Right lobe of liver (tissue), 6 donors: ENCODE data around the gene UPF3B. TPM values are rescaled to one million over a fixed set of nuclear protein-coding genes. Genes with fewer than 3 reads are reported as not detected.

Source experiments
- ATAC-seq, 4 donors: fragments of 200-7000 bp; cut with Tn5 transposase; one replicate each; pipeline ENCODE4 v1.9.1; 2020; ENCODE audit warnings: mild to moderate bottlenecking in 4 of 4, moderate library complexity in 4 of 4
- DNase-seq, 3 donors: peaks; one replicate each; pipeline ENCODE4 v3.0.0-alpha.2; 2020
- H3K27ac ChIP-seq, 3 donors: fragments of 200-600 bp; one replicate each; pipeline ENCODE4 v1.8.0; 2022
- H3K27me3 ChIP-seq, 2 donors: fragments of 200-600 bp; one replicate each; pipeline ENCODE4 v1.8.0; 2022
- H3K36me3 ChIP-seq, 4 donors: fragments of 200-600 bp; sonication (generic) in 1 of 4; one replicate each; pipeline versions ENCODE4 v1.5.1 to v1.8.0; 2017 to 2022; ENCODE audit warnings: control low read depth in 1 of 4
- H3K4me1 ChIP-seq, 4 donors: fragments of 200-600 bp; sonication (generic) in 1 of 4; one replicate each; pipeline versions ENCODE4 v1.5.1 to v1.8.0; 2017 to 2022; ENCODE audit warnings: control low read depth in 1 of 4
- H3K4me3 ChIP-seq, 3 donors: fragments of 200-600 bp; one replicate each; pipeline ENCODE4 v1.8.0; 2022
- H3K9me3 ChIP-seq, 4 donors: fragments of 200-600 bp; sonication (generic) in 1 of 4; one replicate each; pipeline versions ENCODE4 v1.5.1 to v1.8.0; 2017 to 2022; ENCODE audit warnings: control low read depth in 1 of 4
- CTCF ChIP-seq, 4 donors: fragments of 200-600 bp in 3 of 4; fragments of 450-650 bp in 1 of 4; IDR thresholded peaks; one replicate each; pipeline versions ENCODE4 v1.5.1 to v1.8.0; 2016 to 2022; ENCODE audit warnings: antibody characterized with exemption in 4 of 4, mild to moderate bottlenecking in 2 of 4
- POLR2A ChIP-seq: fragments of 450-650 bp; IDR thresholded peaks from one replicate; pipeline ENCODE4 v1.6.1; 2017; ENCODE audit warnings: antibody characterized with exemption, mild to moderate bottlenecking
- WGBS: methylation state at CpG from one replicate; pipeline ENCODE4 v1.1.6; 2018; ENCODE audit warnings: low coverage, low lambda C conversion rate; ENCODE audit not compliant: insufficient coverage; ENCODE audit errors: missing lambda C conversion rate; 5-methylcytosine and 5-hydroxymethylcytosine counted together
- intact Hi-C, 2 donors: fragments of 100-400 bp; cut with DNase I; formaldehyde crosslinking; loops; one replicate each; pipeline versions ENCODE4 v1.11.2 to v1.14.1; 2022
- total RNA-seq, 6 experiments: library from RNA; depleted of rRNA in 2 of 6; stranded (reverse); fragments of >200 nt in 2 of 6; fragmentation: NEBNext Ultra II Directional in 3 of 6; extraction: Animal tissue kit (Norgen Biotek cat#: 25700) in 3 of 6; gene quantifications; one replicate each; pipeline versions ENCODE4 v1.1.0 to v1.2.4, GENCODE V29; 2016 to 2023
- donor health status: DM: no; HTN: yes; CAD: no.
- donor health status: DM: no; HTN: no; CAD: no.
- donor health status: DM: no; HTN: no; CAD: no.
- donor health status: DM: no; HTN: yes; CAD: no.
- donor health status: DM: no; HTN: yes; CAD: no.

UPF3B gene
- total RNA-seq, 6 experiments from 2014 or later: 1.9 to 3.5 (median 2.5) TPM

GRCh38 chrX:119878740-119879139 lies 26.0 kb upstream of the UPF3B start:
- Histone ChIP-seq H3K4me1 (no peaks in the 10 kb centered on the region), H3K27me3 (no peaks in the 10 kb centered on the region), H3K27ac (no peak overlapping the region), H3K4me3 (no peak overlapping the region), H3K36me3 (no peaks in the 10 kb centered on the region), H3K9me3 (no peaks in the 10 kb centered on the region)
- no peak for ATAC-seq
- TF ChIP-seq CTCF (IDR thresholded peaks at IDR 0.05) (no peak), POLR2A (no peak)
- intact Hi-C loops: no loop called here
- WGBS: 46% methylated on average over 2 of the region's 2 CpGs
- DNase-seq: no peak

- Histone ChIP-seq H3K4me3 (peak within 1 kb of the TSS; percentile 56 to 72 (median 65)), H3K9me3 (no peaks in the 10 kb centered on the region), H3K36me3 (no peaks in the 10 kb centered on the region), H3K27me3 (no peaks in the 10 kb centered on the region), H3K27ac (peak within 1 kb of the TSS; percentile 85 to 93 (median 90)), H3K4me1 (peaks cover 0 to 8% (median 0%) of the 10 kb centered on the region in 4 donors)
- WGBS: 32% methylated on average over 33 of the region's 62 CpGs
- intact Hi-C loops: no loop called here
- DNase-seq: peak; percentile 85 to 90 (median 89)
- ATAC-seq: peak; percentile 95 to 97 (median 96)
- peak; percentile 84 for TF ChIP-seq POLR2A
- TF ChIP-seq CTCF (IDR thresholded peaks at IDR 0.05): no peak
Observed at GRCh38 chrX:119871599-119872395, 19.0 kb upstream of the UPF3B start, which contains the start of the genes NDUFA1 and RNF113A. TSS of gene NDUFA1 (plus strand) at chrX:119871832. CDS start at chrX:119871912, 80 bp downstream. TSS of gene RNF113A (minus strand) at chrX:119871733. CDS start at chrX:119871613, 120 bp downstream.

GRCh38 chrX:119871245-119871598 lies 18.5 kb upstream of the UPF3B start:
- H3K36me3 ChIP-seq: no peaks in the 10 kb centered on the region
- TF ChIP-seq CTCF (IDR thresholded peaks at IDR 0.05) (no peak), POLR2A (no peak)
- DNase-seq: no peak

GRCh38 chrX:119870626-119871131 lies 17.9 kb upstream of the UPF3B start:
- TF ChIP-seq POLR2A (no peak), CTCF (IDR thresholded peaks at IDR 0.05) (no peak)
- peak overlapping the region; percentile 85 to 93 (median 90) for H3K27ac ChIP-seq
- H3K4me3 ChIP-seq: peak overlapping the region; percentile 56 to 72 (median 65)
- WGBS: 27% methylated on average over 18 of the region's 25 CpGs
- intact Hi-C loops: no loop called here
- ATAC-seq (peak; percentile 18 to 33 (median 25)), DNase-seq (no peak)
- H3K36me3 ChIP-seq: no peaks in the 10 kb centered on the region
- peaks cover 0 to 8% (median 0%) of the 10 kb centered on the region in 4 donors for H3K4me1 ChIP-seq
- H3K9me3 ChIP-seq: no peaks in the 10 kb centered on the region
- no peaks in the 10 kb centered on the region for H3K27me3 ChIP-seq

More at GRCh38 chrX:119871245-119871598, 18.5 kb upstream of the UPF3B start:
- no peaks in the 10 kb centered on the region for H3K27me3 ChIP-seq
- peak overlapping the region; percentile 56 to 72 (median 65) for H3K4me3 ChIP-seq
- no peaks in the 10 kb centered on the region for H3K9me3 ChIP-seq
- intact Hi-C loops: no loop called here
- peak overlapping the region; percentile 85 to 93 (median 90) for H3K27ac ChIP-seq
- 19% methylated on average over 23 of the region's 26 CpGs for WGBS
- peaks cover 0 to 8% (median 0%) of the 10 kb centered on the region in 4 donors for H3K4me1 ChIP-seq
- peak; percentile 51 to 65 (median 64) for ATAC-seq
